Esophagus squamous epithelium (tissue), 5 donors: ENCODE results near the gene LUZP1. TPM values are rescaled to one million over a fixed set of nuclear protein-coding genes. Genes with fewer than 3 reads are reported as not detected.
"Not testable (repeated sequence)": the region's sequence is repeated elsewhere in the genome, so short reads cannot be mapped to it uniquely, and the experiment has no call there.

Experiments
- DNase-seq: peaks from one replicate; lab custom pipeline; 2025; lab: John Stamatoyannopoulos, UW
- H3K27ac ChIP-seq, 4 donors: fragments of 200-600 bp; sonication (generic); one replicate each; pipeline ENCODE4 v1.5.1; 2016 to 2019; ENCODE audit warnings: mild to moderate bottlenecking in 1 of 4
- H3K27me3 ChIP-seq, 4 donors: fragments of 200-600 bp; sonication (generic); 1 replicate in 3 of 4; 2 replicates in 1 of 4; pipeline versions ENCODE4 v1.5.1 to v1.6.0; 2017 to 2021; ENCODE audit warnings: antibody characterized with exemption in 1 of 4
- H3K36me3 ChIP-seq, 3 donors: fragments of 200-600 bp; sonication (generic); one replicate each; pipeline ENCODE4 v1.5.1; 2016 to 2019
- H3K4me1 ChIP-seq, 3 donors: fragments of 200-600 bp; sonication (generic); one replicate each; pipeline ENCODE4 v1.5.1; 2017 to 2019
- H3K4me3 ChIP-seq, 4 donors: fragments of 200-600 bp; sonication (generic); 1 replicate in 3 of 4; 2 replicates in 1 of 4; pipeline ENCODE4 v1.5.1; 2016 to 2019; ENCODE audit warnings: mild to moderate bottlenecking in 2 of 4, moderate library complexity in 1 of 4
- H3K9me3 ChIP-seq, 3 donors: fragments of 200-600 bp; sonication (generic); one replicate each; pipeline ENCODE4 v1.5.1; 2016 to 2019
- POLR2A ChIP-seq, 4 donors: fragments of 450-650 bp; IDR thresholded peaks; one replicate each; pipeline ENCODE4 v1.6.1; 2017; ENCODE audit warnings: antibody characterized with exemption in 4 of 4, mild to moderate bottlenecking in 4 of 4, moderate library complexity in 3 of 4
- WGBS, 2 donors: methylation state at CpG; one replicate each; pipeline ENCODE4 v1.1.5; 2018; 5-methylcytosine and 5-hydroxymethylcytosine counted together
- intact Hi-C: fragments of 100-400 bp; cut with DNase I; formaldehyde crosslinking; loops from one replicate; pipeline ENCODE4 v1.15.0; 2022
- total RNA-seq, 4 donors: library from RNA; depleted of rRNA; stranded (reverse); fragments of >200 nt; gene quantifications; one replicate each; pipeline ENCODE4 v1.1.0, GENCODE V29; 2016
- TF ChIP-seq, protein P1 (sequence below), 6 experiments: fragments of 450-650 bp in 4 of 6; fragments of 200-600 bp in 2 of 6; sonication (generic) in 2 of 6; IDR thresholded peaks; one replicate each; pipeline ENCODE4 v1.5.1; 2016 to 2019; ENCODE audit warnings: antibody characterized with exemption in 6 of 6, mild to moderate bottlenecking in 4 of 6, moderate library complexity in 4 of 6
- donor health status: DM: yes; HTN: yes; CAD: no.

Gene LUZP1
- total RNA-seq, 4 donors from 2014 or later, result 16.9 to 18.7 (median 17.9) TPM

GRCh38 chr1:23196627-23197328 lies 28.1 kb upstream of the LUZP1 start:
- no peaks in the 10 kb centered on the region for H3K36me3 ChIP-seq
- intact Hi-C loops, result no loop called here
- DNase-seq, result no peak
- H3K4me3 ChIP-seq, result no peak overlapping the region
- no peak for TF ChIP-seq POLR2A (IDR thresholded peaks at IDR 0.05)
- TF ChIP-seq, protein P1, sequence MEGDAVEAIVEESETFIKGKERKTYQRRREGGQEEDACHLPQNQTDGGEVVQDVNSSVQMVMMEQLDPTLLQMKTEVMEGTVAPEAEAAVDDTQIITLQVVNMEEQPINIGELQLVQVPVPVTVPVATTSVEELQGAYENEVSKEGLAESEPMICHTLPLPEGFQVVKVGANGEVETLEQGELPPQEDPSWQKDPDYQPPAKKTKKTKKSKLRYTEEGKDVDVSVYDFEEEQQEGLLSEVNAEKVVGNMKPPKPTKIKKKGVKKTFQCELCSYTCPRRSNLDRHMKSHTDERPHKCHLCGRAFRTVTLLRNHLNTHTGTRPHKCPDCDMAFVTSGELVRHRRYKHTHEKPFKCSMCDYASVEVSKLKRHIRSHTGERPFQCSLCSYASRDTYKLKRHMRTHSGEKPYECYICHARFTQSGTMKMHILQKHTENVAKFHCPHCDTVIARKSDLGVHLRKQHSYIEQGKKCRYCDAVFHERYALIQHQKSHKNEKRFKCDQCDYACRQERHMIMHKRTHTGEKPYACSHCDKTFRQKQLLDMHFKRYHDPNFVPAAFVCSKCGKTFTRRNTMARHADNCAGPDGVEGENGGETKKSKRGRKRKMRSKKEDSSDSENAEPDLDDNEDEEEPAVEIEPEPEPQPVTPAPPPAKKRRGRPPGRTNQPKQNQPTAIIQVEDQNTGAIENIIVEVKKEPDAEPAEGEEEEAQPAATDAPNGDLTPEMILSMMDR (IDR thresholded peaks at IDR 0.05), result no peak
- H3K27me3 ChIP-seq, result peaks cover 0 to 32% (median 0%) of the 10 kb centered on the region in 4 donors
- no peaks in the 10 kb centered on the region for H3K9me3 ChIP-seq
- no peak overlapping the region for H3K27ac ChIP-seq
- 63 to 71% methylated on average over 5 to 9 of the region's 10 CpGs for WGBS, 2 donors
- no peaks in the 10 kb centered on the region for H3K4me1 ChIP-seq

GRCh38 chr1:23194119-23194984 lies 25.7 kb upstream of the LUZP1 start:
- H3K36me3 ChIP-seq, result no peaks in the 10 kb centered on the region
- WGBS, 2 donors, result 52 to 60% methylated on average over 11 of the region's 11 CpGs
- DNase-seq, result no peak

DNA sequence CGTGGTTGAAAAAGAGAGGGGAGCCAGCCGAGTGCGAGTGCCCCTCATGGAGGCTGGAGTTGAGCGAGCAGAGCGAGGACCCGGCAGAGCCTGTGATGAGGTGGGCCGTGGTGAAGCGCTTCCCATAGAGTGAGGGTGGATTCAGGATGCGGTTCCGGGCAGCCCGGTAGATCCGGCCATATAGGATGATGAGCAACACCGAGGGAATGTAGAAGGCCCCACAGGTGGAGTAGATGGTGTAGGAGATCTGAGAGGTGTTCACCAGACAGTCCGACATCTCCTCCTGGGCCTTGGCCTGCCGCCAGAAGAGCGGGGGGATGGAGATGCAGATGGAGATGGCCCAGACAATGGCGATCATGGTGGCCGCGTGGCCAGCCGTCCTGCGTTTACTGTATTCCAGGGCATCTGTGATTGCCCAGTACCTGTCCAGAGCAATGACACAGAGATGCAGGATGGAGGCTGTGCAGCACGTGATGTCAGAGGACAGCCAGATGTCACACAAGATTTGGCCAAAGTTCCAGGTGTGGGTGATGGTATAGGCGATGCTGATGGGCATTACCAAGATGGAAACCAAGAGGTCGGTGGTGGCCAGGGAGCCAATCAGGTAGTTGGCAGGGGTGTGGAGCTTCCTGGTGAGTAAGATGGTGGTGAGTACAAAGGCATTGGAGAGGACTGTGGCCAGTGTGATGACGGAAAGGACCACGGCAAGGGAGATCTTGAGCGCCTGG lies 24.9 kb upstream of the LUZP1 start:
- intact Hi-C loops, result no loop called here
- WGBS, 2 donors, result 90 to 92% methylated on average over 24 to 26 of the region's 27 CpGs

More at GRCh38 chr1:23194119-23194984, 25.7 kb upstream of the LUZP1 start:
- H3K4me3 ChIP-seq, result no peak overlapping the region
- no peaks in the 10 kb centered on the region for H3K4me1 ChIP-seq
- no peak for TF ChIP-seq POLR2A (IDR thresholded peaks at IDR 0.05)
- no peak overlapping the region for H3K27ac ChIP-seq
- peaks cover 0 to 15% (median 0%) of the 10 kb centered on the region in 4 donors for H3K27me3 ChIP-seq
- intact Hi-C loops, result no loop called here
- H3K9me3 ChIP-seq, result no peaks in the 10 kb centered on the region

GRCh38 chr1:23191199-23191598 lies 22.5 kb upstream of the LUZP1 start:
- no peak for TF ChIP-seq POLR2A (IDR thresholded peaks at IDR 0.05)
- TF ChIP-seq, protein P1 (IDR thresholded peaks at IDR 0.05), result no peak
- intact Hi-C loops, result no loop called here
- WGBS, 2 donors, result 80 to 95% methylated on average over 3 of the region's 3 CpGs

More for the DNA sequence above, 24.9 kb upstream of the LUZP1 start:
- H3K9me3 ChIP-seq, result no peaks in the 10 kb centered on the region
- DNase-seq, result no peak
- H3K27ac ChIP-seq, result no peak overlapping the region
- H3K4me3 ChIP-seq, result no peak overlapping the region
- no peak for TF ChIP-seq POLR2A (IDR thresholded peaks at IDR 0.05)
- TF ChIP-seq, protein P1 (IDR thresholded peaks at IDR 0.05), result no peak
- no peaks in the 10 kb centered on the region for H3K4me1 ChIP-seq
- peaks cover 0 to 15% (median 0%) of the 10 kb centered on the region in 4 donors for H3K27me3 ChIP-seq
- H3K36me3 ChIP-seq, result no peaks in the 10 kb centered on the region

DNA sequence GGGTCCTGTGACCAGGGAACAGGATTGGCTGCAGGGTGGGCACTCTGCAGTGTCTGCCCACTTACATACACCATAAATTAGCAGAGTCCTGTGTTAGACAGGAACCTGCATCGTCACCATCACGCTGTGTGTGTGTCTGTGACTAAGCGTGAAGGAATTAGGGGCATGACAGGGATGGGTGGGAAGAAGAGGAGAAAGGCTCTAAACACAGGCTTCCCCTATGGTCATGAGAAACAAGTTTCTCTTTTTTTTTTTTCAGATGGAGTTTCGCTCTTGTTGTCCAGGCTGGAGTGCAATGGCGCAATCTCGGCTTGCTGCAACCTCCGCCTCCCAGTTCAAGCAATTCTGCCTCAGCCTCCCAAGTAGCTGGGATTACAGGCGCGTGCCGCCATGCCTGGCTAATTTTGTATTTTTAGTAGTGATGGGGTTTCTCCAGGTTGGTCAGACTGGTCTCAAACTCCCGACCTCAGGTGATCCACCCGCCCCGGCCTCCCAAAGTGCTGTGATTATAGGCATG lies 20.3 kb upstream of the LUZP1 start:
- H3K36me3 ChIP-seq, H3K9me3 ChIP-seq, H3K4me1 ChIP-seq, H3K4me3 ChIP-seq, DNase-seq, H3K27ac ChIP-seq, H3K27me3 ChIP-seq: not testable (repeated sequence)
- 82% methylated on average over 8 to 13 of the region's 13 CpGs for WGBS, 2 donors
- intact Hi-C loops, result loop anchor here (5.0 to 10.0 kb wide), 2 partner anchors 92 to 214 kb away; partner anchors contain the start of gene LACTBL1

More at GRCh38 chr1:23191199-23191598, 22.5 kb upstream of the LUZP1 start:
- Histone ChIP-seq H3K4me3 (no peak overlapping the region), H3K4me1 (no peaks in the 10 kb centered on the region), H3K27ac (no peak overlapping the region), H3K27me3 (peaks cover 0 to 9% (median 0%) of the 10 kb centered on the region in 4 donors), H3K9me3 (no peaks in the 10 kb centered on the region), H3K36me3 (no peaks in the 10 kb centered on the region)
- DNase-seq, result no peak
